ENCODE results near the gene PVALB. TPM values are rescaled to one million over a fixed set of nuclear protein-coding genes. Genes with fewer than 3 reads are reported as not detected.

The PVALB gene
- polyA plus RNA-seq, 1 of the 3 experiments (the other 2 are of a cell fraction) = not detected

DNA sequence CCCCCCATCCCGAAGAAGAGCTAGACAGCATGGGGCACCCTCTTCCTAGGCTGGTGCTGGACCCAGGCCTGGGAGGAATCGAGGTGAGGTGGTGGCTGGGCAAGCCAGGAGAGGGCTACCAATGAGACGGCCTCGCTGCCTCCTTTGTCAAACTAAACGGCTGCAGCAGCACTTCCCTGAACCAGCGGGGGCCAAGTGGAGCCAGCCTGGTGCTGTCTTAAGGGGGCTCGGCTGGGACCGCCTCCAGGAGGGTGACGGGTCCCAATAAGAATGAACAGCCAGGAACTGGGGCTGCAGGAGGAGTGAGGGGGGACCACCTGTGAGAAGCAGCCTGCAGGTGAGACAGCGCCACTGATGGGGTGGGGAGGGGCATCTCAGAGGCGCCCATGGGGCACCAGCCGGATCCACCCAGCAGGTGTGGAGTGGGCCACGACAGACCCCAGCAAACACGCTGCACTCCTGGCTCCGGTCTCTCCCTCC, 58.0 kb downstream of the PVALB start:
- H4K20me1 ChIP-seq (ENCODE audit: insufficient read depth) = no peaks in the 10 kb centered on the region
- H3K79me2 ChIP-seq (ENCODE audit: insufficient read depth) = no peaks in the 10 kb centered on the region
- peaks cover 0 to 12% of the 10 kb centered on the region in 2 experiments for H3K36me3 ChIP-seq (replicated peaks in 1 of 2; ENCODE audit: control insufficient read depth in 1 of 2, insufficient read depth in 2 of 2, low read length in 1 of 2)
- 65% methylated on average over 5 of the region's 15 CpGs for WGBS (ENCODE audit: low lambda C conversion rate)
- H3K4me1 ChIP-seq (ENCODE audit: control insufficient read depth in 1 of 2, insufficient read depth in 2 of 2, low read depth in 1 of 2, low read length in 1 of 2) = peaks cover 0 to 5% of the 10 kb centered on the region in 2 experiments; a peak in 1 of 4 replicates
- no peak for TF ChIP-seq FOXJ3 (CRISPR knock-in tag; IDR thresholded peaks at IDR 0.05)
- TF ChIP-seq YY1 (IDR thresholded peaks at IDR 0.05; ENCODE audit: low read depth) = no peak
- TF ChIP-seq JUND (IDR thresholded peaks at IDR 0.05) = no peak
- TF ChIP-seq, protein P1, sequence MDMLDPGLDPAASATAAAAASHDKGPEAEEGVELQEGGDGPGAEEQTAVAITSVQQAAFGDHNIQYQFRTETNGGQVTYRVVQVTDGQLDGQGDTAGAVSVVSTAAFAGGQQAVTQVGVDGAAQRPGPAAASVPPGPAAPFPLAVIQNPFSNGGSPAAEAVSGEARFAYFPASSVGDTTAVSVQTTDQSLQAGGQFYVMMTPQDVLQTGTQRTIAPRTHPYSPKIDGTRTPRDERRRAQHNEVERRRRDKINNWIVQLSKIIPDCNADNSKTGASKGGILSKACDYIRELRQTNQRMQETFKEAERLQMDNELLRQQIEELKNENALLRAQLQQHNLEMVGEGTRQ (IDR thresholded peaks at IDR 0.05; ENCODE audit: borderline replicate concordance, low read depth, low read length) = no peak
- TF ChIP-seq, protein P2, sequence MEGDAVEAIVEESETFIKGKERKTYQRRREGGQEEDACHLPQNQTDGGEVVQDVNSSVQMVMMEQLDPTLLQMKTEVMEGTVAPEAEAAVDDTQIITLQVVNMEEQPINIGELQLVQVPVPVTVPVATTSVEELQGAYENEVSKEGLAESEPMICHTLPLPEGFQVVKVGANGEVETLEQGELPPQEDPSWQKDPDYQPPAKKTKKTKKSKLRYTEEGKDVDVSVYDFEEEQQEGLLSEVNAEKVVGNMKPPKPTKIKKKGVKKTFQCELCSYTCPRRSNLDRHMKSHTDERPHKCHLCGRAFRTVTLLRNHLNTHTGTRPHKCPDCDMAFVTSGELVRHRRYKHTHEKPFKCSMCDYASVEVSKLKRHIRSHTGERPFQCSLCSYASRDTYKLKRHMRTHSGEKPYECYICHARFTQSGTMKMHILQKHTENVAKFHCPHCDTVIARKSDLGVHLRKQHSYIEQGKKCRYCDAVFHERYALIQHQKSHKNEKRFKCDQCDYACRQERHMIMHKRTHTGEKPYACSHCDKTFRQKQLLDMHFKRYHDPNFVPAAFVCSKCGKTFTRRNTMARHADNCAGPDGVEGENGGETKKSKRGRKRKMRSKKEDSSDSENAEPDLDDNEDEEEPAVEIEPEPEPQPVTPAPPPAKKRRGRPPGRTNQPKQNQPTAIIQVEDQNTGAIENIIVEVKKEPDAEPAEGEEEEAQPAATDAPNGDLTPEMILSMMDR (IDR thresholded peaks at IDR 0.05) = no peak
- no peak for TF ChIP-seq SIN3A (IDR thresholded peaks at IDR 0.05; ENCODE audit: borderline replicate concordance, low read depth, low read length)
- TF ChIP-seq POLR2AphosphoS5 (IDR thresholded peaks at IDR 0.05; ENCODE audit: low read depth, low read length) = no peak
- TF ChIP-seq EP300 (IDR thresholded peaks at IDR 0.05; ENCODE audit: borderline replicate concordance in 1 of 2, low read depth in 1 of 2, low read length in 1 of 2) = no peak
- no peak for TF ChIP-seq NRF1 (IDR thresholded peaks at IDR 0.05; ENCODE audit: low read depth, low read length)
- no peak overlapping the region for H3K27ac ChIP-seq (ENCODE audit: low read depth in 2 of 2, low read length in 1 of 2)
- no peak overlapping the region for H2AFZ ChIP-seq (ENCODE audit: low read depth)
- no peak for DNase-seq
- H3K9ac ChIP-seq = no peak overlapping the region
- no peaks in the 10 kb centered on the region for H3F3A ChIP-seq (replicated peaks; ENCODE audit: insufficient read depth)
- ChIA-PET POLR2A (interaction anchor here (3.2 kb wide), 1 partner anchor 17 kb away, joined by 11 read pairs; the partner anchor contains the start of gene IFT27), CTCF (interaction anchor here (1.0 to 4.0 kb wide), 9 partner anchors 7 to 239 kb away, joined by 3 to 52 read pairs (median 6); no protein-coding TSS in a partner anchor)
- no peak overlapping the region for H3K4me3 ChIP-seq (ENCODE audit: low read depth in 2 of 2, low read length in 1 of 2)
- H3K9me2 ChIP-seq = no peaks in the 10 kb centered on the region
- no peaks in the 10 kb centered on the region for H3K9me3 ChIP-seq
- no peak overlapping the region for H3K4me2 ChIP-seq
- no peaks in the 10 kb centered on the region for H3K27me3 ChIP-seq (ENCODE audit: insufficient read depth)

DNA sequence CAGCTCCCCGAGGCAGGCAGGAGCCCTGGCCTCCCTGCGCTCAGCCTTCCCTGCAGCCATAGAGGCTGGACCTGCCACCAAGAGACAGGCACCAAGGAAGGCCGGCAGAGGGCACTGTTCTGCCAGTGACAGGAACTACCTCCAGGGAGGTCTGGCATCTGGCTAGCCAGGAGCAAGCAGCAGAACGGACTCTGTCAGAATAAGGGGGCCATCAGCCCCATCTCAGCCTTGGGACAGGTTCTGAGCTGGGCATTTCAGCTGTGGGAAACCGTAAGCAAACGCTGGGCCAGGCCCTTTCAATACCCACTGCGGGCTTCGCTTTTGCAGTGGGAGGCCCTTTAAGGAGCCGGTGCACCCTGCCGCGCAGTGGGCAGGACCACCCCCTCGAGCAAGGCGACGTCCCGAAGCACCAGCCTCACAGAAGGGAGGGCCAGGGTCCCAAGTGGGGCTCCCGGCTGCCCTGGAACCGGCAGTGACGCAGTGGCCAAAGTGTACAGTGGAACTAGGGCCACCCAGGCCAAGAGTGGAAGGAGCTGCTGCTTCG, 59.1 kb downstream of the PVALB start:
- Histone ChIP-seq H3K4me2 (no peak overlapping the region), H3F3A (replicated peaks; ENCODE audit: insufficient read depth) (no peaks in the 10 kb centered on the region), H4K20me1 (ENCODE audit: insufficient read depth) (no peaks in the 10 kb centered on the region), H3K9me2 (no peaks in the 10 kb centered on the region), H3K27me3 (ENCODE audit: insufficient read depth) (no peaks in the 10 kb centered on the region), H2AFZ (ENCODE audit: low read depth) (no peak overlapping the region), H3K27ac (ENCODE audit: low read depth in 2 of 2, low read length in 1 of 2) (no peak overlapping the region; a peak in 1 of 4 replicates), H3K4me3 (ENCODE audit: low read depth in 2 of 2, low read length in 1 of 2) (no peak overlapping the region; a peak in 1 of 4 replicates), H3K9ac (no peak overlapping the region), H3K36me3 (replicated peaks in 1 of 2; ENCODE audit: control insufficient read depth in 1 of 2, insufficient read depth in 2 of 2, low read length in 1 of 2) (peaks cover 0 to 2% of the 10 kb centered on the region in 2 experiments), H3K4me1 (ENCODE audit: control insufficient read depth in 1 of 2, insufficient read depth in 2 of 2, low read depth in 1 of 2, low read length in 1 of 2) (peaks cover 0 to 5% of the 10 kb centered on the region in 2 experiments; a peak in 1 of 4 replicates), H3K79me2 (ENCODE audit: insufficient read depth) (no peaks in the 10 kb centered on the region), H3K9me3 (no peaks in the 10 kb centered on the region)
- WGBS (ENCODE audit: low lambda C conversion rate) = 58% methylated on average over 9 of the region's 19 CpGs
- ChIA-PET CTCF (interaction anchor here (0.6 to 4.0 kb wide), 35 partner anchors 8 to 263 kb away, joined by 3 to 52 read pairs (median 3); no protein-coding TSS in a partner anchor), POLR2A (interaction anchor here (3.2 kb wide), 1 partner anchor 18 kb away, joined by 11 read pairs; the partner anchor contains the start of gene IFT27)
- TF ChIP-seq YY1 (IDR thresholded peaks at IDR 0.05; ENCODE audit: low read depth) (no peak), RAD21 (IDR thresholded peaks at IDR 0.05; ENCODE audit: low read length) (peak; percentile 67), MXI1 (IDR thresholded peaks at IDR 0.05; ENCODE audit: low read depth, low read length) (0 out of 2 replicates have a peak, but pooled peaks have one; percentile 28), GATA2 (CRISPR knock-in tag; IDR thresholded peaks at IDR 0.05) (no peak), SMC3 (IDR thresholded peaks at IDR 0.05; ENCODE audit: low read depth, low read length) (peak; percentile 65)
- TF ChIP-seq, protein P2 (IDR thresholded peaks at IDR 0.05) = peak; percentile 75
- DNase-seq = peak; percentile 83

All from SK-N-SH (cell line).